SU-DHL-6 (cell line): ENCODE data around the gene SCNM1.

Experiments
- H2AFZ ChIP-seq: fragments of 200-600 bp; sonication (generic); 2 replicates; pipeline ENCODE4 v1.6.1; 2014; ENCODE audit warnings: low read depth, mild to moderate bottlenecking, moderate library complexity, mixed read lengths, antibody characterized with exemption, low read length; ENCODE audit not compliant: severe bottlenecking
- H3F3A ChIP-seq: fragments of 200-600 bp; shearing (Covaris generic); 2 replicates; pipeline ENCODE4 v1.6.0; 2016; ENCODE audit warnings: antibody characterized with exemption, mild to moderate bottlenecking; ENCODE audit not compliant: insufficient read depth
- H3K27ac ChIP-seq: fragments of 200-600 bp; sonication (generic); 2 replicates; pipeline ENCODE4 v1.5.1; 2016; ENCODE audit warnings: low read depth, mild to moderate bottlenecking, low read length, moderate library complexity, mixed read lengths
- H3K27me3 ChIP-seq: fragments of 200-600 bp; sonication (generic), shearing (Covaris generic); 2 replicates; pipeline ENCODE4 v1.6.0; 2014; ENCODE audit warnings: mild to moderate bottlenecking, low read length
- H3K36me3 ChIP-seq: fragments of 200-600 bp; sonication (generic); 2 replicates; pipeline ENCODE4 v1.6.1; 2014; ENCODE audit warnings: mild to moderate bottlenecking, low read length, mixed read lengths
- H3K4me2 ChIP-seq: fragments of 300-600, 200-600 bp; shearing (Covaris generic), sonication (generic); 2 replicates; pipeline ENCODE4 v1.6.0; 2014; ENCODE audit warnings: low read length, low read depth, mild to moderate bottlenecking; ENCODE audit not compliant: poor library complexity, severe bottlenecking
- H3K4me3 ChIP-seq: fragments of 200-600 bp; sonication (generic); 2 replicates; pipeline ENCODE4 v1.5.1; 2014; ENCODE audit warnings: antibody characterized with exemption, low read length, mild to moderate bottlenecking, mixed read lengths; ENCODE audit not compliant: insufficient read depth, poor library complexity, severe bottlenecking
- H3K79me2 ChIP-seq: fragments of 200-600 bp; sonication (generic); 2 replicates; pipeline ENCODE4 v1.6.1; 2014; ENCODE audit warnings: mild to moderate bottlenecking, low read length, moderate library complexity; ENCODE audit not compliant: insufficient read depth
- H3K9ac ChIP-seq: fragments of 200-600 bp; sonication (generic); 2 replicates; pipeline ENCODE4 v1.7.0; 2014; ENCODE audit warnings: mild to moderate bottlenecking, low read length
- H3K9me2 ChIP-seq: fragments of 200-600 bp; sonication (generic); replicated peaks from 2 replicates; pipeline ENCODE4 v1.6.1; 2014; ENCODE audit warnings: low read length; ENCODE audit not compliant: insufficient read depth
- H3K9me3 ChIP-seq: fragments of 200-600 bp; sonication (generic); 2 replicates; pipeline ENCODE4 v1.6.1; 2014; ENCODE audit warnings: low read length, mixed read lengths; ENCODE audit not compliant: insufficient read depth
- H4K20me1 ChIP-seq: fragments of 200-600 bp; sonication (generic); 2 replicates; pipeline ENCODE4 v1.6.1; 2014; ENCODE audit warnings: low read depth, mild to moderate bottlenecking, antibody characterized with exemption, low read length, moderate library complexity, mixed read lengths
- CTCF ChIP-seq: fragments of 200-600 bp; sonication (generic); IDR thresholded peaks from one replicate; pipeline ENCODE4 v1.5.1; 2017; ENCODE audit warnings: antibody characterized with exemption, mild to moderate bottlenecking, low read length, moderate library complexity; ENCODE audit not compliant: insufficient read depth, poor library complexity, severe bottlenecking
- EZH2phosphoT487 ChIP-seq: fragments of 200-600 bp; sonication (generic), shearing (Covaris generic); conservative IDR thresholded peaks from 2 replicates; pipeline ENCODE4 v1.6.1; 2018; ENCODE audit warnings: mild to moderate bottlenecking, antibody characterized with exemption, low read length, moderate library complexity, mixed read lengths

The SCNM1 gene

GRCh38 chr1:151135433-151136385, 30.2 kb upstream of the SCNM1 start:
- no peaks in the 10 kb centered on the region for H3K36me3 ChIP-seq
- no peak overlapping the region for H3K4me3 ChIP-seq
- no peaks in the 10 kb centered on the region for H3K9me3 ChIP-seq

GRCh38 chr1:151137789-151138188, 28.2 kb upstream of the SCNM1 start:
- H3K36me3 ChIP-seq, result no peaks in the 10 kb centered on the region
- H3K27me3 ChIP-seq, result no peaks in the 10 kb centered on the region
- no peaks in the 10 kb centered on the region for H3K9me2 ChIP-seq

More at GRCh38 chr1:151135433-151136385, 30.2 kb upstream of the SCNM1 start:
- Histone ChIP-seq H3K9me2 (no peaks in the 10 kb centered on the region), H3K27ac (no peak overlapping the region), H3F3A (no peaks in the 10 kb centered on the region), H3K4me2 (no peak overlapping the region), H3K27me3 (no peaks in the 10 kb centered on the region), H2AFZ (no peak overlapping the region), H3K9ac (no peak overlapping the region), H3K79me2 (no peaks in the 10 kb centered on the region), H4K20me1 (no peaks in the 10 kb centered on the region)
- TF ChIP-seq CTCF, result no peak
- no peak for TF ChIP-seq EZH2phosphoT487

GRCh38 chr1:151142411-151143056, 23.4 kb upstream of the SCNM1 start:
- H3K79me2 ChIP-seq, result no peaks in the 10 kb centered on the region
- H3K4me2 ChIP-seq, result no peak overlapping the region
- H3K9me3 ChIP-seq, result no peaks in the 10 kb centered on the region
- H3K36me3 ChIP-seq, result no peaks in the 10 kb centered on the region
- no peaks in the 10 kb centered on the region for H3K27me3 ChIP-seq
- no peaks in the 10 kb centered on the region for H4K20me1 ChIP-seq
- H3K9me2 ChIP-seq, result no peaks in the 10 kb centered on the region
- H2AFZ ChIP-seq, result no peak overlapping the region
- H3K4me3 ChIP-seq, result no peak overlapping the region
- TF ChIP-seq CTCF (no peak), EZH2phosphoT487 (no peak)
- H3K9ac ChIP-seq, result no peak overlapping the region
- H3K27ac ChIP-seq, result no peak overlapping the region
- H3F3A ChIP-seq, result no peaks in the 10 kb centered on the region

More at GRCh38 chr1:151137789-151138188, 28.2 kb upstream of the SCNM1 start:
- Histone ChIP-seq H3K9me3 (no peaks in the 10 kb centered on the region), H4K20me1 (no peaks in the 10 kb centered on the region), H3K9ac (no peak overlapping the region), H3K27ac (no peak overlapping the region), H3K79me2 (no peaks in the 10 kb centered on the region), H3K4me2 (no peak overlapping the region), H3K4me3 (no peak overlapping the region), H3F3A (no peaks in the 10 kb centered on the region), H2AFZ (no peak overlapping the region)
- TF ChIP-seq EZH2phosphoT487, result no peak
- no peak for TF ChIP-seq CTCF
